UCSD-AML1 (cell line): ENCODE results near the gene TMEM248.
"Not testable (repeated sequence)": the region's sequence is repeated elsewhere in the genome, so short reads cannot be mapped to it uniquely, and the experiment has no call there.

Source experiments
- DNase-seq: peaks from one replicate; lab custom pipeline; 2025; ENCODE audit not compliant: unreplicated experiment; lab: John Stamatoyannopoulos, UW

TMEM248 gene

GRCh38 chr7:66907731-66908130 is 13.3 kb upstream of the TMEM248 start:
- DNase-seq, result no peak

GRCh38 chr7:66908598-66908997 is 12.4 kb upstream of the TMEM248 start:
- DNase-seq, result not testable (repeated sequence)

- no peak for DNase-seq
Observed at GRCh38 chr7:66910789-66911188, 10.2 kb upstream of the TMEM248 start.

- DNase-seq, result not testable (repeated sequence)
Observed at GRCh38 chr7:66911191-66911590, 9.8 kb upstream of the TMEM248 start.

- DNase-seq, result no peak
Observed at GRCh38 chr7:66912195-66912594, 8.8 kb upstream of the TMEM248 start.

- DNase-seq, result no peak
Observed at GRCh38 chr7:66913118-66914037, 7.6 kb upstream of the TMEM248 start.

GRCh38 chr7:66917904-66918303 is 3.1 kb upstream of the TMEM248 start:
- not testable (repeated sequence) for DNase-seq

GRCh38 chr7:66919304-66919703 is 1.7 kb upstream of the TMEM248 start:
- DNase-seq, result no peak

- DNase-seq, result no peak
Observed at GRCh38 chr7:66919704-66920103, 1.3 kb upstream of the TMEM248 start.

- no peak for DNase-seq
Observed at GRCh38 chr7:66920256-66920655, 769 bp upstream of the TMEM248 start.

- peak; percentile 14 for DNase-seq
Observed at GRCh38 chr7:66921396-66921917, 432 bp downstream of the TMEM248 start.

- peak; percentile 8 for DNase-seq
Observed at GRCh38 chr7:66921918-66922486, 977 bp downstream of the TMEM248 start.

- DNase-seq, result no peak
Observed at GRCh38 chr7:66925255-66925654, 4.2 kb downstream of the TMEM248 start.

GRCh38 chr7:66927348-66927948 is 6.4 kb downstream of the TMEM248 start:
- DNase-seq, result no peak

GRCh38 chr7:66928388-66928787 is 7.4 kb downstream of the TMEM248 start:
- no peak for DNase-seq

GRCh38 chr7:66929165-66929564 is 8.1 kb downstream of the TMEM248 start:
- DNase-seq, result no peak

- no peak for DNase-seq
Observed at GRCh38 chr7:66929935-66930334, 8.9 kb downstream of the TMEM248 start.

GRCh38 chr7:66930341-66930740 is 9.3 kb downstream of the TMEM248 start:
- no peak for DNase-seq

GRCh38 chr7:66933469-66933868 is 12.4 kb downstream of the TMEM248 start:
- DNase-seq, result no peak

GRCh38 chr7:66937940-66938339 is 16.9 kb downstream of the TMEM248 start:
- DNase-seq, result no peak

- no peak for DNase-seq
Observed at GRCh38 chr7:66939325-66939724, 18.3 kb downstream of the TMEM248 start.

- no peak for DNase-seq
Observed at GRCh38 chr7:66946545-66946944, 25.5 kb downstream of the TMEM248 start.
